GM18873 (cell line): Measurements from ENCODE around the gene MYOCD.

Source experiments
- ATAC-seq: cut with Tn5 transposase; IDR thresholded peaks from one replicate; pipeline ENCODE4 v1.9.1; 2021; ENCODE audit warnings: mild to moderate bottlenecking, moderate library complexity, moderate number of reproducible peaks; ENCODE audit not compliant: unreplicated experiment, low FRiP score

Gene MYOCD

DNA sequence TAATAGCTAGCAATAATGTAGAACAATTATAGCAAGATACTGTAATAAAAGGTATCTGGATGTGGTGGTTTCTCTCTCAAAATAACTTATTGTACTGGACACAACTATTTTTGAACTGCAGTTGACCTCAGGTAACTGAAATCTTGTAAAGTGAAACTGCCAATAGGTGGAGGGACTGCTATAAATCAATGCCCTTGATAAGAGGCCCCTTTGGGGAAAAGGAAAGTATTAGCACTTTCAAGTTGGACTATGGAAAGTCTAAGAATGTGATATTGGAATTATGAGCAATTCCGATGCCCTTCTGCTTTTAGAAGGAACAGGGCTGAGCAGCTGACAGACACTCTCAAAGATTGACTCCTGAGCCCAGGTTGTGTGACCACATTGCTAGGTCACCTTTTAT lies 79.1 kb downstream of the MYOCD start:
- no peak for ATAC-seq

DNA sequence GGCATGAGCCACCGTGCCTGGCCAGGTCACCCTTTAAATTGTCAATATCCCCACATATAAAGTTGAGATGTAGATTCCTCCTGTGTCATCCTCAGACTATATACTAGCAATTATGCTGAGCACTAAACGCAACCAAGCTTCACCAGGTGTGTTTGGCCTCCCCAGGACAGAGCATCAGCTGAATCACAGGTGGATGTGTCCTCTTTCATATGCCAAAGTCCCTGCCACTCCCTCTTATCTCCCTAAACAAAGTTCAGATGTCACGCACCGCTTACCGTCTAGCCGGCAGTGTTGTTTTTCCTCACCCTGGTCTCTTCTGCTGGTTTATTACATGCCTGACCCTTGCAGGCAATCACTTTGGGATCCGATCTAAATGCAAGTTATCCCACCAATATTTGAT lies 79.8 kb downstream of the MYOCD start:
- ATAC-seq, result no peak

DNA sequence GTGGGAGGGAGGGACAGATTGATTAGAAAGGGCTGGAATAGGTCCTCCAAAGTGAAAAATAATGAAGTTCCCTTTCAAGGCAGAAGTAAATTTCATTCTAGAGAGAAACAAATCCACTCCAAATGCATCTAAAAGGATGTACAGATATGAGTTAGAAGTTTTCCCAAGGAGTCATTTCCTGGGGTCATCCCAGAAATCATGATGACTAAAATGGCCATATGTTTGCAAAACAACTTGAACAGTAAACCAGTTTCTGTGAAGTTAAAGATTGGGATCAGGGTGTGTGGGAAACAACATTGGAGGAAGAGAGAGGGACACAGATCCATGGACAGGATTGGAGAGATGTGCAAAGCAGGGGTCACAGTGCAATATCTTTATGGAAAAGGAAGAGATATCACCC lies 91.1 kb downstream of the MYOCD start:
- no peak for ATAC-seq

DNA sequence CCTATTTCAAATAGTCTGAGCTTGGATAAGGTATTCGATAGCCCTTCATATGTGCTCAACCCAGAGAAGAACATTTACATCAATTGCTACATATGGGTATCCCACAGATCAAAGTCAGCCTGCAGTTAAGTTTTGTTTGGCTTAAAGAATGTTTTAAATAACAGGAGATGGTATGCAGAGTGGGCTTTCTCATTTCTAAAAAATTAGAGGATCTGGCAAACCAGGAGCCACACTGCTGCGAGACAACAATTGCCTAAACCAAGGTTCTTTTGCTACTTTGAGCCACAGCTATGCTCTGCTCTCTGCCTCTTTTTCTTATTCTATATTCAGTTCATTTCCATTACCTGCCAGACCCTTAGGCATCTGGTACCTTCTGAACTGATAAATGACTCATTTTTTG lies 93.4 kb downstream of the MYOCD start:
- ATAC-seq, result no peak

DNA sequence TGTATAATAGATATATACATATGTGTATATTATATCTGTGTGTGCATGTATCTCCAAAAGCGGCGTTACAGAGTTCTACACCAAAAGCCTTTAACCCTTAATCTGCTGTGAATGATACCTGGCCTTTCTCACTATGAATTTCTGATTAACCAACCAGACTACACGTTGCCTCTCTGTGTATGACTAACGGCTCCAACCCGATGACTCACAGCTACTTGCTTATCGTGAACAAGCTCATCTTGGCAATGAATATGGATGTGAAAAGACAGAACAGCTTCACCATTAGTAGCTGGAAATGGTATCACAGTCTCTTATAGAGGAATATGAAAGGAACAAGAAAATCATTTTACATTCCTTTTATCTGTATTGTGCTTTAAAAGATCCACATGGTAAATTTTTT lies 99.9 kb downstream of the MYOCD start:
- no peak for ATAC-seq

GRCh38 chr17:12768255-12768654 lies 102.6 kb downstream of the MYOCD start:
- ATAC-seq, result no peak

DNA sequence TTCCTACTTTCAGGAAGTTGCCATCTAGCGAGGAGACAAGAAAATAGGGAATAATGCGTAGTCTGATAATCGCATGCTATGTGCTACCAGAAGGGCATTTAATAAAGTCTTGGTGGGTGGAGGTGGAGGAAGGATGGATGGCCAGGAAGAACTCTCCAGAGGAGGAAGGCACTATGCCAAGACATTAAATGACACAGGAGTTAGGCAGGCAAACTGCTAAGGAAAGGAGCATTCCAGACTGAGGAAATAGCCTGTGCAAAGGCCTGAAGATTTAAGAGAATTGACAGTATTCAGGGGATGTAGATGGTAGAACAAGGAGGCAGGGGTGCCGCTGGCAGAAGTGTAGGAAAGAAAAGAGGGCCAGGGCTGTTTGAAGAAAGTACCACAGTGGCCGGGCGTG lies 104.3 kb downstream of the MYOCD start:
- no peak for ATAC-seq

DNA sequence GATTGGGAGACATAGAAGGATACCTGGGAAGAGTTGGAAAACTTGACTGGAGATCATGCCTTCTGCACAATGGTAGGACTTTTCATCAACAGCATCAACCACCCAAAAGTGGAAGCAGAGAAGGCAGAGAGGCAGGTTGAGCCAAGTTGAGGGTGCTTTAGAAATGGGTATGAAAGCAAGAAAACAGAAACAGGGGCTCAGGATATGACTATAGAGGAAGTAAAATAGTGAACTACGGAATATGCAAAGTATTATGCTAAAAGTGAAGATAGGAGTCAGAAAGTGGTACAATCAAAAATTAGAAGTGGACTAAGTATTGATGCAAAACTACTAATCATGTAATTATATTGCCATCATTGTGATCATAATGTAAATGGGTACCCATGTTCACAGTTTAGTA lies 107.5 kb downstream of the MYOCD start:
- ATAC-seq, result no peak

DNA sequence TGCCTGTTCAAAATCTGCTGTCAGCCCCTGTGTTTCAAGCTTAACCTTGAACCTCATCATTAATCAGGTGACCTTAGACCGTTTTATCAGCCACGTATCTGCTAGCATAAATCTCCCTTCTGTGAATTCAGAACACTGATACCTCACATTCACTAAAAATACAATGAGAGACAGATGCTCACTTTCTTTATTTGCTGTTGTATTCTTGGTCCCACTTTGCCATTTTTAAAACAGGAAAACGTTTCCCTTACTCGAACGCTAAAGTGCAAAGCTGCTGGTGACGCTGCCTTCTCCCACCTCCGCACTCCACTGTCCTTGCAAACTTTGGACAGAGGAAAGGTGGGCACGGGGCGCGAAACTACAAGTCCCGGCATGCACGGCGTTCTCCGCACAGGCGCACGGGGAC lies 123.4 kb downstream of the MYOCD start:
- peak; percentile 84 for ATAC-seq

GRCh38 chr17:12789481-12790248 lies 124.0 kb downstream of the MYOCD start, which contains the start of gene ARHGAP44:
Gene ARHGAP44 (plus strand): TSS chr17:12789498. CDS start chr17:12789839, 341 bp downstream.
- peak; percentile 64 for ATAC-seq

- no peak for ATAC-seq
Measured at GRCh38 chr17:12790249-12791106, 124.8 kb downstream of the MYOCD start.

DNA sequence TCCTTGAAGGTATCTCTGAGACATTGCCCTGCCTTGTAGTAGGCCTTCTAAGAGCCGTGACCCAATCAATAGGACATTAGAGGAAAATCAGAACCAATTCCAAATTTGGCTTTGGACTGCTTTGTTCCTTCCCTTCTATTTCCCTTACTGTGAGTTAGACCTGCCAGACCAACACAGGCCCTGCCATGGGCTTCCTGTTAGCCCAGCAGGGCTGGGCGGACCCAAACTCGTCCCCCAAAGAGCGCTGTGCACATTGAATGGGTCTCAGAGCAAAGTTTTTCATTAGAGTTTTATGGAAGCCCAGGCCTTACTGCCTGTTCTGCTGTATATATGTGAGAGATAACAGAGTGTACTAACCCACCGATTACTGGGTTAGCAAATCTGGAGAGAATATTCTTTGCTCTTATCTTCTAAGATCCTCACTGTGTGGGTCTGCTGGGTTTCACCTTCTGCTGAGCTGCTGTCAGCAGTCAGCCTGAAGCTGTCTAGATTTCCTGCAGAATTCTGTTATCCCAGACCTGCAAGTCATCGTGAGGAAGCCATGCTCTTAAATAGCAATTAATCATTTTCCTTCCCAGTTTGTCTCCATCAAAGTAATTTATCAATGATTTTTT lies 129.3 kb downstream of the MYOCD start:
- ATAC-seq, result no peak

GRCh38 chr17:12800855-12801365 lies 135.2 kb downstream of the MYOCD start:
- peak; percentile 55 for ATAC-seq

- ATAC-seq, result no peak
Measured at GRCh38 chr17:12806630-12807029, 140.9 kb downstream of the MYOCD start.

DNA sequence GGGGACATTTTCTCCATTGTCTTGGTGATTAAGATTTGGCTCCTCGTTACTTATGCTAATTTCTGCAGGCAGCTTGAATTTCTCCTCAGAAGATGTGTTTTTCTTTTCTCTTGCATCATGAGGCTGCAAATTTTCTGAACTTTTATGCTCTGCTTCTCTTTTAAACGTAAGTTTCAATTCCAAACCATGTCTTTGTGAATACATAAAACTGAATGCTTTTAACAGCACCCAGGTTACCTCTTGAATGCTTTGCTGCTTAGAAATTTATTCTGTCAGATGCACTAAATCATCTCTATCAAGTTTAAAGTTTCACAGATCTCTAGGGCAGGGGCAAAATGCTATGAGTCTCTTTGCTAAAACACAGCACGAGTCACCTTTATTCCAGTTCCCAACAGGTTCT lies 143.0 kb downstream of the MYOCD start:
- ATAC-seq, result no peak

- no peak for ATAC-seq
Measured at GRCh38 chr17:12812877-12813276, 147.2 kb downstream of the MYOCD start.

DNA sequence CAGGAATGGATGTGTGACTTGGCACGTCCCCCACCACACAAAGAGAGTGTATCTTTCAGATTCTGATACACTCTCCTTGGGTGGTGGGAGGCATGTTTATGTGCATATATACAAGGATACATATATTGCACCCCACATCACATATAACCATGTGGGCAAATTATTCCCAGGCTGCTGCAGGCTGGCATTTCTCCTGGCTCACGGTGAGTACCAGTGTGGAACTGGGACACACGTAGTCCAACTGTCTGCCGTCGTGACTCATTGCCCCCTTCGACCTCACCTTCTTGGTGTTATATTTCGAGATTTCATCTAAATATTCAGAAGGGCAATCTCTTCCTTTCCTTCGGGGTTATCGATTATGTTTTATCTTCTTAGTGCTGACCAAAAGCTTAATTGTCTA lies 148.0 kb downstream of the MYOCD start:
- ATAC-seq, result no peak

DNA sequence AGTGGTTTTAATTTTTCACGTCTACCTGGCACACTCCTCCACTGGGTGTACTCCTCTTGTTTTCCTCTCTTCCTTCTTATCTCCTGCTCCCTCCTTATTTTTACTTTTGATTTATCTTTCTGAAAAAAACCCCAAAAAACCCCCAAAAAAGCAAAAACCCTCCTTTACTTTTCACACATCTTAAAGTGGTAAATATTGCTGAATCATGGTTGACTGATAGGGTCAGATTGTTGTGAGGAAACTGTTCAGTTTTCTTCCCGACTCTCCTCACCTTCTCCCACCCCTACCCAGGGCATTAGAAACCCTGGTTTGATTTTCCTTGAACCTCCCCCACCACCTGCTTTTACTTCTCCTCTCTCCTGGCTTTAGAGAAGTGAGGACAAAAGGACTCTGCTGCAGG lies 149.0 kb downstream of the MYOCD start:
- no peak for ATAC-seq

DNA sequence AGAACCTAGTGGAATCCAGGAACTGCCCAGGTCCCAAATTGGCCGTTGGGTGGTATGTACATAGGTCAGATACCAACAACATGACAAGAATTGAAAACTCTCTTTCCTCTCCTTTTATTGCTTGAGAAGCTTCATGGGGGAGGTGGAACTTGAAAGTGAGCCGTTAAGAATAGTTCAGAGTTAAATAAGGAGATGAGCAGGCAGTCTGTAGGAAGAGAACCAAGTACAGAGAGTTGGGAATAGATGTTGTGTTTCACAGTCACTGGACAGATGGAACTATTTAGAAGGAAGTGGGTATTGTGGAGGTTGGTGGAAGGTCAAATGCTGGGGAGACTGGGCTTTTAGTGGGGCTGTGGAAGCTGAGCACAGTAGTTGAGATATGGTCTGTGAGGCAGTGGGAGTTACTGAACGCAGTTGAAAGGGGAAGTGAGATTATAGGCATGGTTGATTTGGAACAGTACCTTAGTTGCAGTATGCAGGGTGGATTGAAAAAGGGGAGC lies 150.0 kb downstream of the MYOCD start:
- peak; percentile 99 for ATAC-seq
